Stimulated activated CD4-positive, alpha-beta T cell treated with anti-CD3 and anti-CD28 coated beads, Interleukin-4, amount 100 ng/mL, for 48 hours (primary cell): ENCODE measurements around the gene PARD3B.

Experiments used
- DNase-seq, 2 donors: peaks; one replicate each; pipeline ENCODE4 v3.0.0-alpha.2; 2020; ENCODE audit warnings: low read depth in 2 of 2

PARD3B gene

DNA sequence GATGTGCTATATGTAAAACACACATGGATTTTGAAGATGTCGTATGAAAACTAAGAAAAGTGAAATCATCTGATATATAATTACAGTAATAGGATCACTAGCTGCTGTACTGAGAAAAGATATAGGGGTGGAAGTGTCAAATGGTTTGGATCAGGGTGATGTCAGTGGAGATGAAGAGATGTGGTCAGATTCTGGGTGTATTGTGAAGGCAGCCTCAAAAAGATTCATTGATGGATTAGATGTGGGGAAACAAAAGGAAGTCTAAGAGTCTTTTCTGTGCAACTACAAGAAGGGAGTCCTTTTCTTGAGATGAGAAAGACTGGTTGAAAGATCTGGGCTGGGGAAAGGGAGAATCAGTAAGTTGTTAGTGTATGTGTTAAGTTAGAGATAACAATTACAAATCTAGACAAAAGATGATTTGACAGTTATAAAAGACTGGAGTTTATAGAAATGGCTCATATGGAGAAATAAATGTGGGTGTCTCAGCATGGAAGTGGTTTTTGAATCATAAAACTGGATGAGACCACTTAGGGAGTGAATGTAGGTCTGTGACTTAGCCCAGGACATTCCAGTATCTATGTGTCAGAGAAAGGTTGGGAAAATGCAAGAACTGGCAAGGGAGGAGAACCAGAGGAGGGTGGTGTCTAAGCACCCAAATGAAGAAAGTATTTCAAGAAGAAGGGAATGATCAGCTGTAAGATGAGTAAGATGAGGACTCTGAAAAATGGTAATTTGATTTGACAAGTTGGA, 347.4 kb downstream of the PARD3B start:
- no peak for DNase-seq

DNA sequence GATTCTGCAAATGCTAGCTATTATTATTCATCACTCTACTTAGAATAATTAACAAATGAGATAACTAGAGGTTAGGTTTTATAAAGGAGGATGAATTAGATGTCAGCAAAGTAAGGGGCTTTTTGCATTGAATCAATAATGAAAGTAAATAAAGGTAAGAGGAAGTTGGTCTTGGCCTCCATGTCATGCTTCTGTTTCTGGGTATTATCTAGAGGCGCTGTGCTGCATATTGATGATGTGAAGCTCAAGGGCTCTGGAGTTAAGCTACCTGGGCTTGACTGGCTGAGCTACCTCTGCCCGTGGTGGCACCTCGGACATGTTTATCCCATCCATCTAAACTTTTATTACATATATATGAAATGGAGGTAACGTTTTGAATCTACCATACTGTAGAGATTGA, 350.9 kb downstream of the PARD3B start:
- no peak for DNase-seq

DNA sequence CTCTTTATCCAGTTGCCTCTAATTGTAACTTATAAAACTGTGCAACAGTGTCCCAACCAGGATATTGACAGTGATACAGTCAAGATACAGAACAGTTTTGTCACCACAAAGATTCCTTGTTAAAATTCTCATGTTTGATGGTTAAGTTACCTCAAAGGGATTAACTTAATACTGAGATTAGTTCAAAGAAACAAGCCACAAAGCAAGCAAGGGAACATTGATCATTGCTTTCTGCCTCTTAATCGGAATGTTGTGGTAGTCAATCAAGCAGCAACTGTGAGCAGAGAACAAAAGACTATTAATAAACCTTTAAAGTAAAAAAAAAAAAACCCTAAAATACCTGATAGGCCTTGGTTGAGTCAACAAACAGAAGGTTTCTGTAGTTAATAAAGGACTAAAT, 352.3 kb downstream of the PARD3B start:
- DNase-seq = no peak

GRCh38 chr2:204898928-204899640, 353.8 kb downstream of the PARD3B start:
- DNase-seq = no peak

DNA sequence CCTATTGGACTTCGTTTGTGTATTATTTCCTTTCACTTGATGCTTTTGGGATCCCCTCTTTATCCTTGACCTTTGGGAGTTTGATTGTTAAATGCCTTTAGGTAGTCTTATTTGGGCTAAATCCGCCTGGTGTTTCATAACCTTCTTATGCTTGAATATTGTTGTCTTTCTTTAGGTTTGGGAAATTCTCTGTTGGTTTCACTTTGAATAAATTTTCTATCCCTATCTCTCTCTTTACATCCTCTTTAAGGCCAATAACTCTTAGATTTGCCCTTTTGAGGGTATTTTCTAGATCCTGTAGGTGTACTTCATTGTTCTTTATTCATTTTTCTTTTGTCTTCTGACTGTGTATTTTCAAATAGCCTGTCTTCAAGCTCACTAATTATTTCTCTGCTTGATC, 354.7 kb downstream of the PARD3B start:
- DNase-seq = no peak

GRCh38 chr2:204900487-204900886, 355.2 kb downstream of the PARD3B start:
- no peak for DNase-seq

- DNase-seq = no peak
Measured at GRCh38 chr2:204900910-204901309, 355.6 kb downstream of the PARD3B start.

DNA sequence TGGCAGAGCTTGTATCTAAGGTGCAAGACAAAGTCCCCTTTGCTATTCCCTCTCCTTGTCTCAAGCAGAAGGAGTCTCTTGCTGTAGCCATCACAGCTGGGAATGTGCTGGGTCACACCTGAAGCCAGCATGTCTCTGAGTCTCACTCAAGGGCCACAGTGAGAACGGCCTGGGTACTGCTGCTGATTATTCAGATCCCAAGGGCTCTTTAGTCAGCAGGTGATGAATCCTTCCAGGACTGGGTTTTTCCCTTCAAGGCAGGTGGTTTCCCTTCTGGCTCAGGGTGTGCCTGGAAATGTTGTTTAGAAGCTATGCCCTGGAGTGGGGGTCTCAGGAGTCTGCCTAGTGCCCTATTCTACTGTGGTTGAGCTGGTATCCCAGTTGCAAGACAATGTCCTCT, 356.3 kb downstream of the PARD3B start:
- no peak for DNase-seq

DNA sequence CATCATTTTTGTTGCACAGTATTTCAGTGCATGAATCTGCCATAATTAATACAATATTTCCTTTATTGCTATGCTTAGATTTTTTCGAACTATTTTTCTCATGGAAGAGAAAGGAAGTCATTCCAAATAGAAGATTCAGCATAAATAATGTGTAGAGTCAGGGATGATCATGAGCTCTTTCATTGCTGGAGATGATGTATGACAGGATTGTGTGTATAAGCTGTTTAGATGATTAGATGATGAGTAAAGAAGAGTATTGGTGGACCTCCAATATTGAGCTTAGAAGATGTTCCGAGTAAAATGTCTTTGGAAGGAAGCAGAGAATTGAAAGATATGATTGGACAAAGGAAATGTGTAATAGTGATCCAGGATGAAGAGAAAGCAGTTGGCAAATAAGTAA, 364.5 kb downstream of the PARD3B start:
- DNase-seq = no peak

- DNase-seq = no peak
Measured at GRCh38 chr2:204913312-204913711, 368.0 kb downstream of the PARD3B start.

GRCh38 chr2:204913854-204914464, 368.7 kb downstream of the PARD3B start:
- no peak for DNase-seq

GRCh38 chr2:204914708-204915107, 369.4 kb downstream of the PARD3B start:
- no peak for DNase-seq

GRCh38 chr2:204917089-204917701, 371.9 kb downstream of the PARD3B start:
- DNase-seq = no peak

DNA sequence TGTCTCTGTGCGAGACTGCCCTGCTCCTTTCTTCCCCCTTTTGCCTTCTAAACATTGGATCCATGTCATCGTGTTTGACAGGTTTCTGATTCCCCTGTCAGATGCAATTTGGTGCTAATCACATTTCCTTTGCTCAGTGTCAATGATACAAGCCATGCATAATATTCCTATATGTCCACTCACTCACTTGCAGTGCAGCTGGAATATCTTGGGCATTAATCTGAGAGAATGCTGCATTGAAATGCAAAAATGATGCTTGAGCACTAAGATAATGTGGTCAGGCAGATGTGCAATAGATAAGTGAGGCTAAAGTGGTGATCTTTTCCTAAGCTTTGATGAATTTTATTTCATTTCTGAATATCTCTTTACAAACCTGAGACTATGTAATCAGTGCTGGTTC, 375.5 kb downstream of the PARD3B start:
- DNase-seq = no peak

DNA sequence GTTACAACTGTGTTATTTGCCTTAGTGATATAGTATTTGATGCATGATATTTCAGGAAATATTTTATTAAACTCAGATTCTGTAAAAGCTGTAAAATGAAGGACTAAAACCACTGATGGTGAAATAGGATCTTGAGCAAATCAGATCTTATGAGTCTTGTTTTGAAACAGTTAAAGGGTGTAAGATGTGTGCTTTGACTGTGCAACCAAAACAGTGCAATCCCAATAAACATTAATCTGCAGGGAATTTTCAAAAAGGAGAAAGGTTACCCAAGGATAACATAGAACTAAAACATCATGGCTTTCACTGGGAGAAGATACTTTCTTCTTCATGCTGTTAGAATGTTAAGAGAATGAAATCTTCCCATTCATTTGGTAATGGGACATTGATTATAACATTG, 378.7 kb downstream of the PARD3B start:
- DNase-seq = no peak

GRCh38 chr2:204931562-204931961, 386.3 kb downstream of the PARD3B start:
- DNase-seq = no peak

DNA sequence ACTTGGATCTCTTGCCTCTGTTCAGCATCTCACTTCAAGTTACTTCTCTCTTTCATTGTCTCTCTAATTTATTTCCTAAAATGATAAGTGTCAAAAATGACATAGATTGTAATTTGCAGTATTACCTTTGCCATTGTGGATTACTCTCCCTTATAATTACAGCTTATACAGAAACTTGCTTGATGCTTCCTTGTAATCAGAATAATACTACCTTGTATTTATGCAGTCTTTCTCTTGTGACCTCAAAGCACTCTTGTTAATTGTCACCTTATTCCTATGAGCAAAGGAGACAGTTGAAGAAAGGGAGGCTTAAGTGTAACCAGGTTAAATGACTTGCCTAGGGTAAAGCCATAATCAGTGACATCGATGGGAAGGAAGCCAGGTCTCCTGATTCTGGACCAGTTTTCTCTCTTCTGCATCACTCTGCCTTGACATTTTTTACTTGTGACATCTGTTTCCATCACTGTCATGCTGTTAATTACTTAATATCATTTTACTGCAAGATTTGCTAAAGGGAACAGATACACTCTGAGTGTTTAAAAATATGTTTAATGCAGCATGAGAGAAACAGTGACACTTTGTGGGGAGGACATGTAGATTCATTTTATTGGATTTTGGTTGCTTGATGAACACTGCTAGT, 388.6 kb downstream of the PARD3B start:
- no peak for DNase-seq

DNA sequence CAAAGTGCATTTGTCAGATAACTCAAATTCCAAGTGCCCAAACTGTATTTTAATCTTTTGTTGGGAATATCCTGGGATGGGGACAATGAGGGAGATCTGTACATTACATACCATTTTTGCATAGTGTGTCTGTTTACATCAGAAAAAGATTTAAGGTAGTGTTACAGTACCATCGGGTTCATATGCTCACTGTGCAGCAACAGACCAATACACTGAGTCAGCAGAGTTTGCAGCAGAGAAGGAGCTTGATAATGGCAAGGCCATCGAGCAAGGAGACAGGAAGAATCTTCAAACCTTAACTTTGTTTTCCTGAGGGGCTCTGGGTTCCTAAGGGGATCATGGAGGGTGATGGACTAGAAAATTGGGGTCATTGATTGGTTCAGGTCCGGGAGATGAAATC, 399.7 kb downstream of the PARD3B start:
- no peak for DNase-seq

GRCh38 chr2:204945376-204945775, 400.1 kb downstream of the PARD3B start:
- no peak for DNase-seq

DNA sequence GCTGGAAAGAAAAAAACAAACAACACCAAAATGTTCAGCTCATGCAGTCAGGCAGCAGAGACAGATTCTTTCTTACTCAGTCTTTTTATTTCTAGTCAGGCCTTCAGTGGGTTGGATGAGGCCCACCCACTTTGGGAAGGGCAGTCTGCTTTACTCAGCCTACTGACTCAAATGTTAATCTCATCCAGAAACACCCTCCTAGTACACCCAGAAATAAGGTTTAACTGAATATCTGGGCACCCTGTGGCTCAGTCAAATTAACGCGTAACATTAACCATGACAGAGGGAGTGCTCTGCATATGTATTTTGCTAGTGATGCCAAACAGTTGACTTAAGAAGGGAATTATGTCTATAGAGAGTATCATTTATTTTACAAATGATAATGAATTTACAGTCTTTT, 401.6 kb downstream of the PARD3B start:
- no peak for DNase-seq

- no peak for DNase-seq
Measured at GRCh38 chr2:204947405-204947804, 402.1 kb downstream of the PARD3B start.
